ENCODE measurements around the gene SYNCRIP. TPM values are rescaled to one million over a fixed set of nuclear protein-coding genes. Genes with fewer than 3 reads are reported as not detected.

The SYNCRIP gene
- total and polyA plus RNA-seq, 2 of the 13 experiments (the other 11 are each of a cell fraction or from before 2014, with no cell fraction given), result 8.1 to 112 TPM

DNA sequence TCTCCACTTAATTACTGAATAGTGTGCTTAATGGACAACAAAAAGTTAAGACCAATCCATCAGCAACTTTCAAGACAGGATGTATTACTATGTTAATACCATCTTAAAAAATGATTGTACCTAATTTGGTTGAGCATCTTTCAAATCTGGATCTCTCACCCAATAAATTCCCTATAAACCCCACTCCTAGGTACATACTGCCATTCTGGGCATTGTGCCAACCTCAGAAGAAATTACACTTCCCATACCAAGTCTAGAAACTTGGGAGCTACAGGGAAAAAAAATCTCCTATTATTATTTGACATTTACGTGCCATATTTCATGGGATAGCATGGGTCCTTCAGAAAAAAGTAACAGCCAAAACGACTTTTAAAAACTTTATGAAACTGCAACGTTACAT is 5.1 kb downstream of the SYNCRIP start:
- Histone ChIP-seq H3K4me3 (replicated peaks in 1 of 3; ENCODE audit: insufficient read depth in 1 of 3, low read depth in 2 of 3, low read length in 3 of 3) (no peak overlapping the region), H3K9me3 (ENCODE audit: low read length) (no peaks in the 10 kb centered on the region), H3K27ac (ENCODE audit: extremely low read length, insufficient read depth, low read length) (no peak overlapping the region), H3K4me2 (ENCODE audit: low read depth, low read length) (no peak overlapping the region), H3K27me3 (ENCODE audit: control insufficient read depth in 1 of 2, insufficient read depth in 2 of 2, low read length in 2 of 2) (no peaks in the 10 kb centered on the region; a peak in 1 of 5 replicates), H3K4me1 (ENCODE audit: insufficient read depth, low read length) (peaks cover 64% of the 10 kb centered on the region), H3K36me3 (replicated peaks in 1 of 2; ENCODE audit: control insufficient read depth in 1 of 2, insufficient read depth in 2 of 2, low read length in 2 of 2) (peaks cover 18 to 72% of the 10 kb centered on the region in 2 experiments), H3K9ac (ENCODE audit: insufficient read depth, low read depth, low read length) (no peak overlapping the region), H2AFZ (ENCODE audit: low read length) (no peak overlapping the region), H4K20me1 (ENCODE audit: insufficient read depth, low read length) (peaks cover 67% of the 10 kb centered on the region), H3K79me2 (ENCODE audit: insufficient read depth, low read length) (peaks cover 94% of the 10 kb centered on the region)
- intact Hi-C loops (cut with micrococcal nuclease; ENCODE audit: unreplicated experiment), result no loop called here
- no peak for FAIRE-seq
- no peak for TF ChIP-seq ZNF557 (CRISPR knock-in tag; IDR thresholded peaks at IDR 0.05)
- no peak for TF ChIP-seq ATRX (CRISPR knock-in tag; IDR thresholded peaks at IDR 0.05; ENCODE audit: borderline replicate concordance)
- TF ChIP-seq SP2 (CRISPR knock-in tag; IDR thresholded peaks at IDR 0.05), result no peak
- TF ChIP-seq, protein P1, sequence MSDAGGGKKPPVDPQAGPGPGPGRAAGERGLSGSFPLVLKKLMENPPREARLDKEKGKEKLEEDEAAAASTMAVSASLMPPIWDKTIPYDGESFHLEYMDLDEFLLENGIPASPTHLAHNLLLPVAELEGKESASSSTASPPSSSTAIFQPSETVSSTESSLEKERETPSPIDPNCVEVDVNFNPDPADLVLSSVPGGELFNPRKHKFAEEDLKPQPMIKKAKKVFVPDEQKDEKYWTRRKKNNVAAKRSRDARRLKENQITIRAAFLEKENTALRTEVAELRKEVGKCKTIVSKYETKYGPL (CRISPR knock-in tag; IDR thresholded peaks at IDR 0.05), result no peak
- TF ChIP-seq ZNF709 (CRISPR knock-in tag; IDR thresholded peaks at IDR 0.05), result no peak
- no peak for TF ChIP-seq NR2F6 (IDR thresholded peaks at IDR 0.05)
- no peak for TF ChIP-seq NR2F6 (CRISPR knock-in tag; IDR thresholded peaks at IDR 0.05)
- TF ChIP-seq, protein P2, sequence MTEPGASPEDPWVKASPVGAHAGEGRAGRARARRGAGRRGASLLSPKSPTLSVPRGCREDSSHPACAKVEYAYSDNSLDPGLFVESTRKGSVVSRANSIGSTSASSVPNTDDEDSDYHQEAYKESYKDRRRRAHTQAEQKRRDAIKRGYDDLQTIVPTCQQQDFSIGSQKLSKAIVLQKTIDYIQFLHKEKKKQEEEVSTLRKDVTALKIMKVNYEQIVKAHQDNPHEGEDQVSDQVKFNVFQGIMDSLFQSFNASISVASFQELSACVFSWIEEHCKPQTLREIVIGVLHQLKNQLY (CRISPR knock-in tag; IDR thresholded peaks at IDR 0.05), result no peak
- TF ChIP-seq RARA (CRISPR knock-in tag; IDR thresholded peaks at IDR 0.05), result no peak
- TF ChIP-seq MIER3 (CRISPR knock-in tag; IDR thresholded peaks at IDR 0.05; ENCODE audit: borderline replicate concordance), result no peak
- TF ChIP-seq NR1H2 (CRISPR knock-in tag; IDR thresholded peaks at IDR 0.05; ENCODE audit: borderline replicate concordance, low read depth), result no peak
- TF ChIP-seq ZSCAN20 (CRISPR knock-in tag; IDR thresholded peaks at IDR 0.05; ENCODE audit: borderline replicate concordance), result no peak
- TF ChIP-seq ZNF598 (CRISPR knock-in tag; IDR thresholded peaks at IDR 0.05; ENCODE audit: borderline replicate concordance), result no peak
- TF ChIP-seq, protein P3, sequence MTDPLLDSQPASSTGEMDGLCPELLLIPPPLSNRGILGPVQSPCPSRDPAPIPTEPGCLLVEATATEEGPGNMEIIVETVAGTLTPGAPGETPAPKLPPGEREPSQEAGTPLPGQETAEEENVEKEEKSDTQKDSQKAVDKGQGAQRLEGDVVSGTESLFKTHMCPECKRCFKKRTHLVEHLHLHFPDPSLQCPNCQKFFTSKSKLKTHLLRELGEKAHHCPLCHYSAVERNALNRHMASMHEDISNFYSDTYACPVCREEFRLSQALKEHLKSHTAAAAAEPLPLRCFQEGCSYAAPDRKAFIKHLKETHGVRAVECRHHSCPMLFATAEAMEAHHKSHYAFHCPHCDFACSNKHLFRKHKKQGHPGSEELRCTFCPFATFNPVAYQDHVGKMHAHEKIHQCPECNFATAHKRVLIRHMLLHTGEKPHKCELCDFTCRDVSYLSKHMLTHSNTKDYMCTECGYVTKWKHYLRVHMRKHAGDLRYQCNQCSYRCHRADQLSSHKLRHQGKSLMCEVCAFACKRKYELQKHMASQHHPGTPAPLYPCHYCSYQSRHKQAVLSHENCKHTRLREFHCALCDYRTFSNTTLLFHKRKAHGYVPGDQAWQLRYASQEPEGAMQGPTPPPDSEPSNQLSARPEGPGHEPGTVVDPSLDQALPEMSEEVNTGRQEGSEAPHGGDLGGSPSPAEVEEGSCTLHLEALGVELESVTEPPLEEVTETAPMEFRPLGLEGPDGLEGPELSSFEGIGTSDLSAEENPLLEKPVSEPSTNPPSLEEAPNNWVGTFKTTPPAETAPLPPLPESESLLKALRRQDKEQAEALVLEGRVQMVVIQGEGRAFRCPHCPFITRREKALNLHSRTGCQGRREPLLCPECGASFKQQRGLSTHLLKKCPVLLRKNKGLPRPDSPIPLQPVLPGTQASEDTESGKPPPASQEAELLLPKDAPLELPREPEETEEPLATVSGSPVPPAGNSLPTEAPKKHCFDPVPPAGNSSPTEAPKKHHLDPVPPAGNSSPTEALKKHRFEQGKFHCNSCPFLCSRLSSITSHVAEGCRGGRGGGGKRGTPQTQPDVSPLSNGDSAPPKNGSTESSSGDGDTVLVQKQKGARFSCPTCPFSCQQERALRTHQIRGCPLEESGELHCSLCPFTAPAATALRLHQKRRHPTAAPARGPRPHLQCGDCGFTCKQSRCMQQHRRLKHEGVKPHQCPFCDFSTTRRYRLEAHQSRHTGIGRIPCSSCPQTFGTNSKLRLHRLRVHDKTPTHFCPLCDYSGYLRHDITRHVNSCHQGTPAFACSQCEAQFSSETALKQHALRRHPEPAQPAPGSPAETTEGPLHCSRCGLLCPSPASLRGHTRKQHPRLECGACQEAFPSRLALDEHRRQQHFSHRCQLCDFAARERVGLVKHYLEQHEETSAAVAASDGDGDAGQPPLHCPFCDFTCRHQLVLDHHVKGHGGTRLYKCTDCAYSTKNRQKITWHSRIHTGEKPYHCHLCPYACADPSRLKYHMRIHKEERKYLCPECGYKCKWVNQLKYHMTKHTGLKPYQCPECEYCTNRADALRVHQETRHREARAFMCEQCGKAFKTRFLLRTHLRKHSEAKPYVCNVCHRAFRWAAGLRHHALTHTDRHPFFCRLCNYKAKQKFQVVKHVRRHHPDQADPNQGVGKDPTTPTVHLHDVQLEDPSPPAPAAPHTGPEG (CRISPR knock-in tag; IDR thresholded peaks at IDR 0.05), result no peak
- no peak for TF ChIP-seq ZBTB20 (CRISPR knock-in tag; IDR thresholded peaks at IDR 0.05; ENCODE audit: borderline replicate concordance, low read depth)
- TF ChIP-seq WIZ (CRISPR knock-in tag; IDR thresholded peaks at IDR 0.05), result no peak
- POLR2A ChIA-PET, result interaction anchor here (0.6 to 4.3 kb wide), 2 partner anchors 16 to 41 kb away, joined by 3 to 27 read pairs; no protein-coding TSS in a partner anchor
- TSS peak; percentile 0 for BruUV-seq (replicated peaks)
- 89% methylated on average over 3 of the region's 3 CpGs for WGBS (ENCODE audit: low lambda C conversion rate)
- in situ Hi-C loops (cut with HindIII; ENCODE audit: extremely low pct_ligation_motif_present, low pct_unique_long_range_greater_than_20kb), result no loop called here
- no peak for ATAC-seq
- no peak for DNase-seq (ENCODE audit: low spot score)
- CTCF ChIA-PET (ENCODE audit: low intra/inter-chr PET ratio, low total read pairs), result no interaction called here

All from HepG2 (cell line).